ENCODE data around the gene CYTH4.

GRCh38 chr22:37308385-37309200 lies 26.3 kb downstream of the CYTH4 start:
- TF ChIP-seq CTCF (IDR thresholded peaks at IDR 0.05) (no peak), POLR2A (IDR thresholded peaks at IDR 0.05; ENCODE audit: low read length) (no peak), RARB (CRISPR knock-in tag; IDR thresholded peaks at IDR 0.05) (no peak), REST (IDR thresholded peaks at IDR 0.05) (no peak), HDAC2 (IDR thresholded peaks at IDR 0.05) (no peak), TFCP2L1 (CRISPR knock-in tag; IDR thresholded peaks at IDR 0.05) (no peak), MYC (IDR thresholded peaks at IDR 0.05; ENCODE audit: borderline replicate concordance, low read length) (no peak), HMGXB4 (CRISPR knock-in tag; IDR thresholded peaks at IDR 0.05; ENCODE audit: borderline replicate concordance) (no peak)
- TF ChIP-seq, protein P1, sequence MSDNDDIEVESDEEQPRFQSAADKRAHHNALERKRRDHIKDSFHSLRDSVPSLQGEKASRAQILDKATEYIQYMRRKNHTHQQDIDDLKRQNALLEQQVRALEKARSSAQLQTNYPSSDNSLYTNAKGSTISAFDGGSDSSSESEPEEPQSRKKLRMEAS (IDR thresholded peaks at IDR 0.05) = no peak
